ENCODE data around the gene INPP1.

DNA sequence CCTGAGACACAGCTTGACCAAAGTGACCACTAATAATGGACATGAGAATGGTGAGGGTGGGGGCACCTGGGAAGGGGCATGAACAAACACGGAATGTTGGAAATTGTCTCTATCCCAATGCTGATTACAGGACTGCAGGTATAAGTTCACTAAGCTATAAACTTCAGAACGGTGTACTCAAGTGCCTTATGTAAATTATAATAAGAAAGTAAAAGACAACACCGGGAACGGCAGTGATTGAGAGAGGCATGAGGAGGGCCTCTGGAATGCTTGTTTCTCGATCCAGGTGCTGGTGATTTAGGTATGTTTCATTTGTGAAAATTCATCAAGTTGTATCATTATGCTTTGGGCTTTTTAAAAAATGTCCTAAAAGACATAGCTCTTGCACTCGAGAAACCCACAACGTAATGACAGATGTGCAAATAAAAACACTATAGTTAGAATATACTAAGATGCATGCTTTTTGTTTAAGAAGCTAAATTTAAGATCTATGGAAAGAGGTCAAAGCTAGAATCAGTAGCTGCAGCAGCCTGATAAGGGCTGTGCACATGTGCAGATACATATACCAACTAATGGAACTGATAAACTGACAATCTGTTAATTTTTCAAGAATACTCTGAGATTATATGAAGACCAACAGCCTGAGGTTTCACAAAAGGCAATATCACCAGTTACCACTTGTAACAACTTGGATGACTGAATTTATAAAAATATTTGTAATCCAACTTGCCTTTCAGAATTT is 31.3 kb upstream of the INPP1 start:
- no peak for TF ChIP-seq POLR2A (IDR thresholded peaks at IDR 0.05)
- TF ChIP-seq, protein P1, sequence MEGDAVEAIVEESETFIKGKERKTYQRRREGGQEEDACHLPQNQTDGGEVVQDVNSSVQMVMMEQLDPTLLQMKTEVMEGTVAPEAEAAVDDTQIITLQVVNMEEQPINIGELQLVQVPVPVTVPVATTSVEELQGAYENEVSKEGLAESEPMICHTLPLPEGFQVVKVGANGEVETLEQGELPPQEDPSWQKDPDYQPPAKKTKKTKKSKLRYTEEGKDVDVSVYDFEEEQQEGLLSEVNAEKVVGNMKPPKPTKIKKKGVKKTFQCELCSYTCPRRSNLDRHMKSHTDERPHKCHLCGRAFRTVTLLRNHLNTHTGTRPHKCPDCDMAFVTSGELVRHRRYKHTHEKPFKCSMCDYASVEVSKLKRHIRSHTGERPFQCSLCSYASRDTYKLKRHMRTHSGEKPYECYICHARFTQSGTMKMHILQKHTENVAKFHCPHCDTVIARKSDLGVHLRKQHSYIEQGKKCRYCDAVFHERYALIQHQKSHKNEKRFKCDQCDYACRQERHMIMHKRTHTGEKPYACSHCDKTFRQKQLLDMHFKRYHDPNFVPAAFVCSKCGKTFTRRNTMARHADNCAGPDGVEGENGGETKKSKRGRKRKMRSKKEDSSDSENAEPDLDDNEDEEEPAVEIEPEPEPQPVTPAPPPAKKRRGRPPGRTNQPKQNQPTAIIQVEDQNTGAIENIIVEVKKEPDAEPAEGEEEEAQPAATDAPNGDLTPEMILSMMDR (IDR thresholded peaks at IDR 0.05), result no peak

Measured in right lobe of liver (tissue), 4 donors.